Measurements from ENCODE around the gene UQCRC2. TPM values are rescaled to one million over a fixed set of nuclear protein-coding genes. Genes with fewer than 3 reads are reported as not detected.

UQCRC2 gene
- total RNA-seq, 1 experiment from 2014 or later, result 249 TPM

GRCh38 chr16:21962475-21962874 is 9.3 kb downstream of the UQCRC2 start:
- no peaks in the 10 kb centered on the region for H3K9me3 ChIP-seq (ENCODE audit: control insufficient read depth in 1 of 2, insufficient read depth in 1 of 2, low read depth in 1 of 2, low read length in 2 of 2)
- no peaks in the 10 kb centered on the region for H4K20me1 ChIP-seq (ENCODE audit: insufficient read depth)
- H3K4me3 ChIP-seq (replicated peaks in 1 of 2; ENCODE audit: low read depth in 1 of 2, low read length in 2 of 2), result no peak overlapping the region
- DNase-seq (ENCODE audit: low read depth, low spot score) (no peak), ATAC-seq (no peak)
- no peak overlapping the region for H3K27ac ChIP-seq (ENCODE audit: low read depth, low read length)
- ChIA-PET POLR2A (no interaction called here), RAD21 (ENCODE audit: low non-redundant PET in 1 of 2, low total read pairs in 2 of 2, uncharacterized antibody in 2 of 2, unreplicated experiment in 2 of 2) (no interaction called here), CTCF (no interaction called here)
- H3K4me2 ChIP-seq (ENCODE audit: low read length), result no peak overlapping the region
- intact Hi-C loops (cut with micrococcal nuclease), result no loop called here
- BruUV-seq (replicated peaks), result no TSS peak
- peaks cover 11% of the 10 kb centered on the region for H3K79me2 ChIP-seq (ENCODE audit: insufficient read depth, low read length)
- no peak overlapping the region for H2AFZ ChIP-seq (ENCODE audit: low read depth, low read length, poor library complexity, severe bottlenecking)
- H3K36me3 ChIP-seq (ENCODE audit: control insufficient read depth in 1 of 2, insufficient read depth in 2 of 2, low read length in 2 of 2), result peaks cover 75 to 89% of the 10 kb centered on the region in 2 experiments
- no peak overlapping the region for H3K9ac ChIP-seq (ENCODE audit: low read length)
- H3K9me2 ChIP-seq (ENCODE audit: insufficient read depth), result no peaks in the 10 kb centered on the region
- no peaks in the 10 kb centered on the region for H3K4me1 ChIP-seq (ENCODE audit: control insufficient read depth in 1 of 2, insufficient read depth in 2 of 2, low read length in 2 of 2)
- TF ChIP-seq, protein P1, sequence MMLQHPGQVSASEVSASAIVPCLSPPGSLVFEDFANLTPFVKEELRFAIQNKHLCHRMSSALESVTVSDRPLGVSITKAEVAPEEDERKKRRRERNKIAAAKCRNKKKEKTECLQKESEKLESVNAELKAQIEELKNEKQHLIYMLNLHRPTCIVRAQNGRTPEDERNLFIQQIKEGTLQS (IDR thresholded peaks at IDR 0.05), result no peak
- H3K27me3 ChIP-seq (ENCODE audit: insufficient read depth, low read length), result no peaks in the 10 kb centered on the region

DNA sequence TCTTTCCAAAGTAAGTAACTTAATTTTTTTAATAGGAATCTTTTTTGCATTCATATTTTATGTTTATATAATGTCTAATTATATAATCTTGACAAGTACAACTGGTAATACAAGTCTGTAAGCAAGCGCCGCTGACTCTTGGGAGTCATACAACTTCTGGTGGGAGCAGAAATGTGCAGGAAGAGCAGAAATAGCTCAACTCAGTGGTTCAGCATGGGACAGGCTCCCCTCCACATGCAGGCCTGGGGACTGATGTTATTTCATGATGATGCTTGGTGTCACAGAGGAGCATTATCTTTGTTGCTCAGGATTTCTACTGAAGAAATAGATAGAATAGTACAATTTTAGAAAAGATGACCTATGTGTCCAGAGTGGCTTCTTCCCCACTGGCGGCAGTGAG is 10.7 kb downstream of the UQCRC2 start:
- no peak overlapping the region for H3K9ac ChIP-seq (ENCODE audit: low read length)

GRCh38 chr16:21964353-21964752 is 11.2 kb downstream of the UQCRC2 start:
- no peaks in the 10 kb centered on the region for H3K9me3 ChIP-seq (ENCODE audit: control insufficient read depth in 1 of 2, insufficient read depth in 1 of 2, low read depth in 1 of 2, low read length in 2 of 2)
- no peak overlapping the region for H2AFZ ChIP-seq (ENCODE audit: low read depth, low read length, poor library complexity, severe bottlenecking)
- POLR2A ChIA-PET, result no interaction called here
- no TSS peak for BruUV-seq (replicated peaks)
- H3K27me3 ChIP-seq (ENCODE audit: insufficient read depth, low read length), result no peaks in the 10 kb centered on the region
- H3K27ac ChIP-seq (ENCODE audit: low read depth, low read length), result no peak overlapping the region
- H3K36me3 ChIP-seq (ENCODE audit: control insufficient read depth in 1 of 2, insufficient read depth in 2 of 2, low read length in 2 of 2), result peaks cover 74 to 86% of the 10 kb centered on the region in 2 experiments
- H3K4me1 ChIP-seq (ENCODE audit: control insufficient read depth in 1 of 2, insufficient read depth in 2 of 2, low read length in 2 of 2), result no peaks in the 10 kb centered on the region
- RAD21 ChIA-PET (ENCODE audit: low non-redundant PET in 1 of 2, low total read pairs in 2 of 2, uncharacterized antibody in 2 of 2, unreplicated experiment in 2 of 2), result no interaction called here
- no peak overlapping the region for H3K9ac ChIP-seq (ENCODE audit: low read length)
- intact Hi-C loops (cut with micrococcal nuclease), result no loop called here
- no peak overlapping the region for H3K4me2 ChIP-seq (ENCODE audit: low read length)
- peaks cover 4% of the 10 kb centered on the region; the same call in 1 of the 2 replicates for H3K79me2 ChIP-seq (ENCODE audit: insufficient read depth, low read length)
- DNase-seq (ENCODE audit: low read depth, low spot score), result no peak
- H4K20me1 ChIP-seq (ENCODE audit: insufficient read depth), result no peaks in the 10 kb centered on the region
- TF ChIP-seq POLR2A (IDR thresholded peaks at IDR 0.05; ENCODE audit: borderline replicate concordance, extremely low read depth, insufficient read depth, insufficient read length), result no peak
- TF ChIP-seq CBX3 (IDR thresholded peaks at IDR 0.05; ENCODE audit: low read depth), result no peak
- no peak for TF ChIP-seq EZH2phosphoT487 (IDR thresholded peaks at IDR 0.05; ENCODE audit: borderline replicate concordance)
- TF ChIP-seq POLR2AphosphoS5 (IDR thresholded peaks at IDR 0.05; ENCODE audit: low read depth, low read length), result no peak
- no peak for TF ChIP-seq SP1 (IDR thresholded peaks at IDR 0.05; ENCODE audit: low read depth)
- CTCF ChIA-PET, result no interaction called here
- H3K9me2 ChIP-seq (ENCODE audit: insufficient read depth), result no peaks in the 10 kb centered on the region
- ATAC-seq, result no peak
- H3K4me3 ChIP-seq (replicated peaks in 1 of 2; ENCODE audit: low read depth in 1 of 2, low read length in 2 of 2), result no peak overlapping the region

More for the DNA sequence above, 10.7 kb downstream of the UQCRC2 start:
- no peaks in the 10 kb centered on the region for H4K20me1 ChIP-seq (ENCODE audit: insufficient read depth)
- H3K79me2 ChIP-seq (ENCODE audit: insufficient read depth, low read length), result peaks cover 4% of the 10 kb centered on the region; the same call in 1 of the 2 replicates
- ChIA-PET CTCF (no interaction called here), RAD21 (ENCODE audit: low non-redundant PET in 1 of 2, low total read pairs in 2 of 2, uncharacterized antibody in 2 of 2, unreplicated experiment in 2 of 2) (no interaction called here), POLR2A (no interaction called here)
- no TSS peak for BruUV-seq (replicated peaks)
- peaks cover 74 to 88% of the 10 kb centered on the region in 2 experiments for H3K36me3 ChIP-seq (ENCODE audit: control insufficient read depth in 1 of 2, insufficient read depth in 2 of 2, low read length in 2 of 2)
- intact Hi-C loops (cut with micrococcal nuclease), result no loop called here
- no peak for TF ChIP-seq JUND (IDR thresholded peaks at IDR 0.05)
- ATAC-seq (no peak), DNase-seq (ENCODE audit: low read depth, low spot score) (no peak)
- H3K4me3 ChIP-seq (replicated peaks in 1 of 2; ENCODE audit: low read depth in 1 of 2, low read length in 2 of 2), result no peak overlapping the region
- no peak overlapping the region for H3K27ac ChIP-seq (ENCODE audit: low read depth, low read length)
- H3K9me3 ChIP-seq (ENCODE audit: control insufficient read depth in 1 of 2, insufficient read depth in 1 of 2, low read depth in 1 of 2, low read length in 2 of 2), result no peaks in the 10 kb centered on the region
- H3K4me1 ChIP-seq (ENCODE audit: control insufficient read depth in 1 of 2, insufficient read depth in 2 of 2, low read length in 2 of 2), result no peaks in the 10 kb centered on the region
- H3K9me2 ChIP-seq (ENCODE audit: insufficient read depth), result no peaks in the 10 kb centered on the region
- H3K4me2 ChIP-seq (ENCODE audit: low read length), result no peak overlapping the region
- no peak overlapping the region for H2AFZ ChIP-seq (ENCODE audit: low read depth, low read length, poor library complexity, severe bottlenecking)
- H3K27me3 ChIP-seq (ENCODE audit: insufficient read depth, low read length), result no peaks in the 10 kb centered on the region
